Uterus (tissue), 2 donors: Measurements from ENCODE around the gene UPK1B.

ENCODE experiments used
- CTCF ChIP-seq, 4 experiments: fragments of 200-600 bp in 2 of 4; fragments of 450-650 bp in 2 of 4; sonication (generic) in 2 of 4; IDR thresholded peaks; one replicate each; pipeline ENCODE4 v1.5.1; 2016 to 2019; ENCODE audit warnings: antibody characterized with exemption in 4 of 4, mild to moderate bottlenecking in 2 of 4, moderate library complexity in 1 of 4
- POLR2A ChIP-seq, 2 donors: fragments of 450-650 bp; IDR thresholded peaks; one replicate each; pipeline ENCODE4 v1.6.1; 2016; ENCODE audit warnings: antibody characterized with exemption in 2 of 2, mild to moderate bottlenecking in 1 of 2, moderate library complexity in 1 of 2

GRCh38 chr3:119236756-119237155 is 63.4 kb downstream of the UPK1B start:
- TF ChIP-seq CTCF (IDR thresholded peaks at IDR 0.05) (no peak), POLR2A (IDR thresholded peaks at IDR 0.05) (no peak)
